Caco-2 (cell line): ENCODE data around the gene SCNN1A. TPM values are rescaled to one million over a fixed set of nuclear protein-coding genes. Genes with fewer than 3 reads are reported as not detected.

Source experiments
- BruUV-seq: library from RNA; stranded (reverse); fragments of 400-500 nt; replicated peaks from 2 replicates; lab custom pipeline; 2021; lab: Mats Ljungman, UMichigan
- CTCF ChIA-PET: fragments of 300-600 bp; sonication (Branson Sonifier 250); formaldehyde crosslinking; loops from one replicate; lab custom pipeline; 2022; ENCODE audit warnings: antibody characterized with exemption; lab: Charles Lee
- POLR2A ChIA-PET: fragments of 300-600 bp; sonication (Branson Sonifier 250); formaldehyde crosslinking; loops from one replicate; lab custom pipeline; 2022; ENCODE audit warnings: antibody characterized with exemption; lab: Charles Lee
- DNase-seq, 2 experiments: peaks; one replicate each; pipeline versions ENCODE4 v3.0.0 to v3.0.0-alpha.2; 2020 to 2022
- H3K27me3 ChIP-seq: replicated peaks from 2 replicates; pipeline ENCODE4 v1.6.0; 2011; ENCODE audit warnings: low read length; ENCODE audit not compliant: control insufficient read depth, insufficient read depth
- H3K36me3 ChIP-seq: 2 replicates; pipeline ENCODE4 v1.5.1; 2011; ENCODE audit warnings: low read length; ENCODE audit not compliant: control insufficient read depth, insufficient read depth
- H3K4me1 ChIP-seq: fragments of 250-450 bp; sonication (Bioruptor Pico); 2 replicates; pipeline ENCODE4 v1.5.1; 2020; ENCODE audit warnings: mild to moderate bottlenecking
- H3K4me3 ChIP-seq: 2 replicates; pipeline ENCODE4 v1.5.1; 2011; ENCODE audit warnings: low read depth, mild to moderate bottlenecking, control low read depth, low read length
- H3K9me3 ChIP-seq: fragments of 250-450 bp; sonication (Bioruptor Pico); 2 replicates; pipeline ENCODE4 v1.5.1; 2020; ENCODE audit warnings: mild to moderate bottlenecking, moderate library complexity
- H3K27ac Mint-ChIP-seq: one replicate; pipeline ENCODE4 v1.8.0; 2022; ENCODE audit warnings: mixed read lengths; ENCODE audit not compliant: unreplicated experiment
- H3K27me3 Mint-ChIP-seq: one replicate; pipeline ENCODE4 v1.8.0; 2022; ENCODE audit warnings: mixed read lengths; ENCODE audit not compliant: insufficient read depth, unreplicated experiment
- H3K36me3 Mint-ChIP-seq: one replicate; pipeline ENCODE4 v1.8.0; 2022; ENCODE audit warnings: mild to moderate bottlenecking, mixed read lengths; ENCODE audit not compliant: insufficient read depth, unreplicated experiment
- H3K4me1 Mint-ChIP-seq: one replicate; pipeline ENCODE4 v1.8.0; 2022; ENCODE audit warnings: low read depth, mixed read lengths; ENCODE audit not compliant: unreplicated experiment
- H3K4me3 Mint-ChIP-seq: one replicate; pipeline ENCODE4 v1.8.0; 2022; ENCODE audit warnings: mild to moderate bottlenecking, moderate library complexity, mixed read lengths; ENCODE audit not compliant: unreplicated experiment
- H3K9me3 Mint-ChIP-seq: one replicate; pipeline ENCODE4 v1.8.0; 2022; ENCODE audit warnings: mixed read lengths; ENCODE audit not compliant: unreplicated experiment
- intact Hi-C: fragments of 100-400 bp; cut with micrococcal nuclease; formaldehyde crosslinking; loops from one replicate; pipeline ENCODE4 v1.10.0; 2022; ENCODE audit not compliant: unreplicated experiment
- total RNA-seq: library from RNA; stranded (reverse); gene quantifications from 2 replicates; pipeline ENCODE4 v1.2.3, GENCODE V29; 2022
- TF ChIP-seq, protein P1 (sequence below), 2 experiments: fragments of 200-600 bp in 1 of 2; IDR thresholded peaks; 1 replicate in 1 of 2; 2 replicates in 1 of 2; pipeline versions ENCODE4 v1.5.1 to v1.8.0; 2011 to 2022; ENCODE audit warnings: antibody characterized with exemption in 1 of 2, control low read depth in 1 of 2, inconsistent platforms in 1 of 2, low read depth in 1 of 2, low read length in 1 of 2, mild to moderate bottlenecking in 1 of 2, moderate library complexity in 1 of 2; ENCODE audit not compliant: insufficient read depth in 1 of 2, severe bottlenecking in 1 of 2, unreplicated experiment in 1 of 2

Gene SCNN1A
- total RNA-seq, 1 experiment from 2014 or later = 52.6 TPM

DNA sequence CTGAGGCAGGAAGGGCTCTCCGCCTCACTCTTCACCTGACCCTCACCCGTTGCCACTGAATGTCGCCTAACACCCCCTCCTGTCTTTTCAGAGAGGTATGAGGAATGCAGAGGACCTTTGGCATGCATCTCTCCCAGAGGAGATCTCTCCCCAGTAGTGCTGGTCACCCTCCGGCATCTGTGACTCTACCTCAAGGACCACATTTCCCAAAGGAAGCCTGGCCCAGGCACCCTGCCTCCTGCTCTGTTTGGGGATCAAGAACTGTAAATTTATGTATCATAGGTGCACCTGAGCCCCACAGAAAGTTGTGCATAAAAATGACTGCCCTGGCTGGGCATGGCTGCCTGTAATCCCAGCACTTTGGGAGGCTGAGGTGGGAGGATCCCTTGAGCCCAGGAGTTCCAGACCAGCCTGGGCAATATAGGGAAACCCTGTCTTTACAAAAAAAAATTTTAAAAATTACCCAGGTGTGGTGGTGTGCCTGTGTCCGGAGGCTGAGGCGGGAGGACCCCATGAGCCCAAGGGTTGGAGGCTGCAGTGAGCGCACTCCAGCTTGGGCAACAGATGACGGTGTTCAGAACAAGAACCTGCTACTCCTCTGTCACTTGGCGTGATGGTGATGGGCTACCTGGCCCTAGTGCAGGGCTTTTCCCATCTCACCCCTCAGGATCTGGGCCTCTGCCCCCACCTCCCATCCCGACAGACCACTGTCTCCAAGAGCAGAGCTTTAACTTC is 47.2 kb downstream of the SCNN1A start:
- no peaks in the 10 kb centered on the region for H3K9me3 ChIP-seq
- ChIA-PET POLR2A (interaction anchor here (0.7 to 1.3 kb wide), 3 partner anchors 8 to 209 kb away, joined by 3 to 5 read pairs (median 3); partner anchors contain the start of gene TNFRSF1A), CTCF (interaction anchor here (0.6 to 2.9 kb wide), 3 partner anchors 43 to 206 kb away, joined by 3 to 26 read pairs (median 3); partner anchors contain the start of gene GAPDH)
- H3K36me3 ChIP-seq = peaks cover 2% of the 10 kb centered on the region; the same call in 1 of the 2 replicates
- H3K27ac Mint-ChIP-seq = peak overlapping the region; percentile 37
- H3K27me3 ChIP-seq = no peaks in the 10 kb centered on the region
- no TSS peak for BruUV-seq
- H3K4me3 Mint-ChIP-seq = no peak overlapping the region
- H3K27me3 Mint-ChIP-seq = no peaks in the 10 kb centered on the region
- intact Hi-C loops = no loop called here
- peaks cover 73% of the 10 kb centered on the region for H3K36me3 Mint-ChIP-seq
- no peaks in the 10 kb centered on the region for H3K9me3 Mint-ChIP-seq
- H3K4me1 Mint-ChIP-seq = peaks cover 5% of the 10 kb centered on the region
- H3K4me1 ChIP-seq = peaks cover 16% of the 10 kb centered on the region
- no peak overlapping the region for H3K4me3 ChIP-seq
- TF ChIP-seq, protein P1, sequence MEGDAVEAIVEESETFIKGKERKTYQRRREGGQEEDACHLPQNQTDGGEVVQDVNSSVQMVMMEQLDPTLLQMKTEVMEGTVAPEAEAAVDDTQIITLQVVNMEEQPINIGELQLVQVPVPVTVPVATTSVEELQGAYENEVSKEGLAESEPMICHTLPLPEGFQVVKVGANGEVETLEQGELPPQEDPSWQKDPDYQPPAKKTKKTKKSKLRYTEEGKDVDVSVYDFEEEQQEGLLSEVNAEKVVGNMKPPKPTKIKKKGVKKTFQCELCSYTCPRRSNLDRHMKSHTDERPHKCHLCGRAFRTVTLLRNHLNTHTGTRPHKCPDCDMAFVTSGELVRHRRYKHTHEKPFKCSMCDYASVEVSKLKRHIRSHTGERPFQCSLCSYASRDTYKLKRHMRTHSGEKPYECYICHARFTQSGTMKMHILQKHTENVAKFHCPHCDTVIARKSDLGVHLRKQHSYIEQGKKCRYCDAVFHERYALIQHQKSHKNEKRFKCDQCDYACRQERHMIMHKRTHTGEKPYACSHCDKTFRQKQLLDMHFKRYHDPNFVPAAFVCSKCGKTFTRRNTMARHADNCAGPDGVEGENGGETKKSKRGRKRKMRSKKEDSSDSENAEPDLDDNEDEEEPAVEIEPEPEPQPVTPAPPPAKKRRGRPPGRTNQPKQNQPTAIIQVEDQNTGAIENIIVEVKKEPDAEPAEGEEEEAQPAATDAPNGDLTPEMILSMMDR (IDR thresholded peaks at IDR 0.05; ENCODE audit: insufficient read depth in 1 of 2, low read depth in 1 of 2, low read length in 1 of 2, severe bottlenecking in 1 of 2, unreplicated experiment in 1 of 2) = no peak
- DNase-seq = no peak

DNA sequence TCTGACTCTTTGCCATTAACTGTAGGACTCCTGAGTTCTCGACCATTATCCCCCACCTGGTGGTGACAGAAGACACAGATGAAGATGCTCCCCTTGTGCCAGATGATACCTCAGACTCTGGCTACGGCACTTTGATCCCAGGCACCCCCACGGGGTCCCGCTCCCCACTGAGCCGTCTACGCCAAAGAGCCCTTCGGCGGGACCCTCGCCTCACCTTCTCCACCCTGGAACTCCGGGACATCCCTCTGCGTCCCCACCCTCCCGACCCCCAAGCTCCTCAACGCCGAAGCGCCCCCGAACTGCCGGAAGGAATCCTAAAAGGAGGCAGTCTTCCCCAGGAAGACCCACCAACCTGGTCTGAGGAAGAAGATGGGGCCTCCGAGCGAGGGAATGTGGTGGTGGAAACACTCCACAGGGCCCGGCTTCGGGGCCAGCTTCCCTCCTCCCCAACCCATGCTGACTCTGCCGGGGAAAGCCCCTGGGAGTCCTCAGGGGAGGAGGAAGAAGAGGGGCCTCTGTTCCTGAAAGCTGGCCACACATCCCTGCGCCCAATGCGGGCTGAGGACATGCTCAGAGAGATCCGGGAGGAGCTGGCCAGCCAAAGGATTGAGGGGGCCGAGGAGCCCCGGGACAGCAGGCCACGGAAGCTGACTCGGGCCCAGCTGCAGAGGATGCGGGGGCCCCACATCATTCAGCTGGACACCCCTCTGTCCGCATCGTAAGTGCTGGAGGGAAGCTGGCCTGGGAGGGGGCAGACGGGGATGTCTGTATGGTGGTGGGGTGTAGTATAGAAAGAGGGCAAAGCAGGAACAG is 47.9 kb downstream of the SCNN1A start:
- TSS peak; percentile 46 for BruUV-seq
- no peaks in the 10 kb centered on the region for H3K9me3 Mint-ChIP-seq
- peaks cover 9% of the 10 kb centered on the region for H3K4me1 Mint-ChIP-seq
- intact Hi-C loops = no loop called here
- ChIA-PET POLR2A (interaction anchor here (0.5 to 1.7 kb wide), 5 partner anchors 9 to 207 kb away, joined by 3 to 22 read pairs (median 3); no protein-coding TSS in a partner anchor), CTCF (interaction anchor here (0.6 to 2.9 kb wide), 9 partner anchors 9 to 207 kb away, joined by 3 to 37 read pairs (median 11); partner anchors contain the start of genes GAPDH and LTBR)
- Histone ChIP-seq H3K4me1 (peaks cover 20% of the 10 kb centered on the region), H3K36me3 (peaks cover 1% of the 10 kb centered on the region; the same call in 1 of the 2 replicates), H3K27me3 (no peaks in the 10 kb centered on the region), H3K9me3 (no peaks in the 10 kb centered on the region), H3K4me3 (no peak overlapping the region)
- H3K36me3 Mint-ChIP-seq = peaks cover 70% of the 10 kb centered on the region
- no peaks in the 10 kb centered on the region for H3K27me3 Mint-ChIP-seq
- no peak overlapping the region for H3K4me3 Mint-ChIP-seq
- peak overlapping the region; percentile 37 for H3K27ac Mint-ChIP-seq
- TF ChIP-seq, protein P1 (IDR thresholded peaks at IDR 0.05; ENCODE audit: insufficient read depth in 1 of 2, low read depth in 1 of 2, low read length in 1 of 2, severe bottlenecking in 1 of 2, unreplicated experiment in 1 of 2) = no peak
- DNase-seq = no peak
